MCF 10A (cell line): Measurements from ENCODE around the gene KLHDC4. TPM values are rescaled to one million over a fixed set of nuclear protein-coding genes. Genes with fewer than 3 reads are reported as not detected.

Experiments used
- BruUV-seq: library from RNA; stranded (reverse); fragments of 400-500 nt; replicated peaks from 2 replicates; lab custom pipeline; 2021; lab: Mats Ljungman, UMichigan
- CTCF ChIA-PET: fragments of 300-600 bp; sonication (Branson Sonifier 250); formaldehyde crosslinking; extraction: SDS; loops from one replicate; lab custom pipeline; 2021; ENCODE audit warnings: antibody characterized with exemption, inconsistent platforms; lab: Yijun Ruan, JAX
- POLR2A ChIA-PET: fragments of 300-600, 350-650 bp; sonication (Branson Sonifier 250); formaldehyde crosslinking; extraction: SDS; loops from one replicate; lab custom pipeline; 2020; ENCODE audit warnings: antibody characterized with exemption, inconsistent platforms; lab: Yijun Ruan, JAX
- DNase-seq: peaks from one replicate; pipeline ENCODE4 v3.0.0-alpha.2; 2018; ENCODE audit not compliant: unreplicated experiment
- H3K27ac Mint-ChIP-seq: one replicate; pipeline ENCODE4 v1.8.0; 2022; ENCODE audit warnings: mild to moderate bottlenecking, low read depth, mixed read lengths; ENCODE audit not compliant: unreplicated experiment
- H3K27me3 Mint-ChIP-seq: one replicate; pipeline ENCODE4 v1.8.0; 2022; ENCODE audit warnings: mixed read lengths; ENCODE audit not compliant: insufficient read depth, unreplicated experiment
- H3K36me3 Mint-ChIP-seq: one replicate; pipeline ENCODE4 v1.8.0; 2022; ENCODE audit warnings: mild to moderate bottlenecking, moderate library complexity, mixed read lengths; ENCODE audit not compliant: insufficient read depth, unreplicated experiment
- H3K4me1 Mint-ChIP-seq: one replicate; pipeline ENCODE4 v1.8.0; 2022; ENCODE audit warnings: mixed read lengths; ENCODE audit not compliant: insufficient read depth, unreplicated experiment
- H3K4me3 Mint-ChIP-seq: one replicate; pipeline ENCODE4 v1.8.0; 2022; ENCODE audit warnings: mild to moderate bottlenecking, moderate library complexity, mixed read lengths; ENCODE audit not compliant: unreplicated experiment
- H3K9me3 Mint-ChIP-seq: one replicate; pipeline ENCODE4 v1.8.0; 2022; ENCODE audit warnings: mixed read lengths; ENCODE audit not compliant: unreplicated experiment
- intact Hi-C: fragments of 100-400 bp; cut with micrococcal nuclease; formaldehyde crosslinking; loops from 2 replicates; pipeline ENCODE4 v1.14.1; 2022
- total RNA-seq: library from RNA; stranded (reverse); gene quantifications from 2 replicates; pipeline ENCODE4 v1.2.3, GENCODE V29; 2022
- TF ChIP-seq, protein P1 (sequence below): fragments of 200-600 bp; IDR thresholded peaks from one replicate; pipeline ENCODE4 v1.8.0; 2022; ENCODE audit warnings: antibody characterized with exemption, mild to moderate bottlenecking; ENCODE audit not compliant: unreplicated experiment

Gene KLHDC4
- total RNA-seq, 1 experiment from 2014 or later = 106 TPM

DNA sequence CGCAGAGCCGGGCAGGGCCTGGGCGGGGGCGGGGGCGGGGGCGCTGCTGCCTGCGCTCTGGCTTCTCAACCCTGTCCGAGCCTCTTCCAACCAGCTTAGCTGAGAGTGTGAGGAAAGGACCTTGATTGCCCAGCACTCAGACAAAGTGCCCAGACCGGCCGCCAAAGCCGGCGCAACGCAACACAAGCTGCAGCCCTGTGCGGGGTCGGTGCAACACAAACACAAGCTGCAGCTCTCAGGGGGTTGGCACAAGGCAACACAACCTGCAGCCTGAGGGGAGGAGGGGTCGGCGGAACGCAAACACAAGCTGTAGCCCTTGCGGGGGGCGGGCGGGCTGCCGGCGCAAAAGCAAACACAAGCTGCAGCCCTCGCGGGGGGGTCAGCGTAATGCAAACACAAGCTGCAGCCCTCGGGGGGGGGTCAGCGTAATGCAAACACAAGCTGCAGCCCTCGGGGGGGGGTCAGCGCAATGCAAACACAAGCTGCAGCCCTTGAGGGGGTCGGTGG lies 60.0 kb downstream of the KLHDC4 start:
- no peaks in the 10 kb centered on the region for H3K9me3 Mint-ChIP-seq
- BruUV-seq = no TSS peak
- ChIA-PET POLR2A (no interaction called here), CTCF (interaction anchor here (1.1 to 2.0 kb wide), 2 partner anchors 9 to 63 kb away, joined by 3 to 9 read pairs; no protein-coding TSS in a partner anchor)
- H3K27me3 Mint-ChIP-seq = no peaks in the 10 kb centered on the region
- no peak overlapping the region for H3K4me3 Mint-ChIP-seq
- TF ChIP-seq, protein P1, sequence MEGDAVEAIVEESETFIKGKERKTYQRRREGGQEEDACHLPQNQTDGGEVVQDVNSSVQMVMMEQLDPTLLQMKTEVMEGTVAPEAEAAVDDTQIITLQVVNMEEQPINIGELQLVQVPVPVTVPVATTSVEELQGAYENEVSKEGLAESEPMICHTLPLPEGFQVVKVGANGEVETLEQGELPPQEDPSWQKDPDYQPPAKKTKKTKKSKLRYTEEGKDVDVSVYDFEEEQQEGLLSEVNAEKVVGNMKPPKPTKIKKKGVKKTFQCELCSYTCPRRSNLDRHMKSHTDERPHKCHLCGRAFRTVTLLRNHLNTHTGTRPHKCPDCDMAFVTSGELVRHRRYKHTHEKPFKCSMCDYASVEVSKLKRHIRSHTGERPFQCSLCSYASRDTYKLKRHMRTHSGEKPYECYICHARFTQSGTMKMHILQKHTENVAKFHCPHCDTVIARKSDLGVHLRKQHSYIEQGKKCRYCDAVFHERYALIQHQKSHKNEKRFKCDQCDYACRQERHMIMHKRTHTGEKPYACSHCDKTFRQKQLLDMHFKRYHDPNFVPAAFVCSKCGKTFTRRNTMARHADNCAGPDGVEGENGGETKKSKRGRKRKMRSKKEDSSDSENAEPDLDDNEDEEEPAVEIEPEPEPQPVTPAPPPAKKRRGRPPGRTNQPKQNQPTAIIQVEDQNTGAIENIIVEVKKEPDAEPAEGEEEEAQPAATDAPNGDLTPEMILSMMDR = no peak
- peaks cover 40% of the 10 kb centered on the region for H3K36me3 Mint-ChIP-seq
- no peak overlapping the region for H3K27ac Mint-ChIP-seq
- intact Hi-C loops = no loop called here
- no peaks in the 10 kb centered on the region for H3K4me1 Mint-ChIP-seq
- DNase-seq = no peak

DNA sequence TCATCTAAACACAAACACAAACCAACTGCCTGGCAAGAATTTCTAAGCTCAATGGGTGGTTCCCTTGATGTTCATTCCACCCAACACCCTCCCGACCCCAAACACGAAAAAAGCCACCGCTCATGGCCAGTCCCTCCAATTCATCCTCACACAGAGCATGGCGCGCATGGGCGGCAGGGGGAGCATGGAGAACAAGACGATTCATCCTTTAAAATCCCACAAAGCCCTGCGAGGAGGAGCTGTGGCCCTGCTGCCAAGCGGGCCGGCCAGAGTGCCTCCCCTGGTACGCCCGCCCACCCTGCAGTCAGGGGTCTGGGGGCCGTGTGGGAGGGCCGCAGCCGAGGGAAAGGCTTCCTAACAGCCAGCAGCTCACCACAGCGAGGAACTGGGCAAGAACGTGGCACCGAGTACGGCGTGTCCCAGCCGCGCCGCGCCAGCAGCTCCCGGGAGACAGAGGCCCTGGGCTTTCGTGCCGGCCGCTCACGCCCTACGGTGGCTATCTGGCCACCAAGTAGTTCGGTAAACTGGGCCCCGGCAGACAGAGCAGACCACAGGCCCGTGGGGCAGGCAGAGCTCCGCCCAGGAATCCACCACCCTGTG lies 60.9 kb downstream of the KLHDC4 start:
- H3K36me3 Mint-ChIP-seq = peaks cover 40% of the 10 kb centered on the region
- CTCF ChIA-PET = interaction anchor here (2.0 kb wide), 1 partner anchor 64 kb away, joined by 9 read pairs; no protein-coding TSS in a partner anchor

DNA sequence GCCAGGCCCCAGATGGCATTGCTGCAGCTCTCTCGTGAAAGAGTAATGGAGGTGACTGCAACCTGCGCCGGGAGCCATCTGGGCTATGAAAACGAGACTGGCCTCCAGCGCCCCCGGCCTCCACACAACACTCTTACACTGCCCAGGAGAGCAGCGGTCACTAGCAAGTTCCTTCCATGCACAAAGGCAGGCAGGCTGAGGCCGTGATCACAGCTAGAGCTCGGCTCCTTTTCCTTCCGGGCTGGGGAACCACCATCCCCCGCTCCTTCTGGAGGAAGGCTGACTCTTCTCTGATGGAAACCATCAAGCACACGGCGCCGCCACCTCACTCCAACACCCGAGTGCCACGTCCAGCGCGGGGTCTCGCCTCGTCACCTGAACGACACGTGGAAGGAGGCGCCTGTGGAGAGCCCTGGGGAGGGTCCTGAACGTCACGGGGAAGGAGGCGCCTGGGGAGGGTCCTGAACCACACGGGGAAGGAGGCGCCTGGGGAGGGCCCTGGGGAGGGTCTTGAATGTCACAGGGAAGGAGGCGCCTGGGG lies 61.9 kb downstream of the KLHDC4 start:
- intact Hi-C loops = no loop called here
- TF ChIP-seq, protein P1 = no peak
- CTCF ChIA-PET = no interaction called here

More for the DNA sequence above, 60.9 kb downstream of the KLHDC4 start:
- intact Hi-C loops = no loop called here
- H3K4me1 Mint-ChIP-seq = no peaks in the 10 kb centered on the region
- H3K27me3 Mint-ChIP-seq = no peaks in the 10 kb centered on the region
- no peak overlapping the region for H3K27ac Mint-ChIP-seq
- POLR2A ChIA-PET = no interaction called here
- no peaks in the 10 kb centered on the region for H3K9me3 Mint-ChIP-seq
- TF ChIP-seq, protein P1 = no peak
- DNase-seq = no peak
- no peak overlapping the region for H3K4me3 Mint-ChIP-seq
- BruUV-seq = no TSS peak

DNA sequence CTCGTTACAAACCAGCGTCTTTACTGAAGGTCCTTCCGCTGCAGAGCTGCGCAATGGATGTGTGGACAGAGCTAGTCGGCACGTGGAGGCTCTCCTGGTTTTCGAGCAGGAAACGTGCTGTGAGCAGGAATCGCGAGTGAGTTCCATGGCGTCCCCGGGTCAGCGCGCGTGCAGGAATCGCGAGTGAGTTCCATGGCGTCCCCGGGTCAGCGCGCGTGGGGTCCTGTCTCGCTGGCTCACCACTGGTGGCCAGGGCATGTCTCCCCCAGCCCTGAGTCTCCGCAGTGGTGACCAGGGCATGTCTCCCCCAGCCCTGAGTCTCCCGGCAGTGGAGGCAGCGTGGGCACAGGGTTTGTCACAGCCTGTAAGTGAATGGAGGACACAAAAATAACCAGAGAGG lies 62.7 kb downstream of the KLHDC4 start:
- ChIA-PET POLR2A (no interaction called here), CTCF (interaction anchor here (0.6 kb wide), 1 partner anchor 10 kb away, joined by 3 read pairs; no protein-coding TSS in a partner anchor)
- DNase-seq = no peak
- Mint-ChIP-seq H3K4me3 (no peak overlapping the region), H3K27ac (no peak overlapping the region), H3K36me3 (peaks cover 44% of the 10 kb centered on the region), H3K4me1 (no peaks in the 10 kb centered on the region), H3K9me3 (no peaks in the 10 kb centered on the region), H3K27me3 (no peaks in the 10 kb centered on the region)
- intact Hi-C loops = no loop called here
- TF ChIP-seq, protein P1 = no peak
- no TSS peak for BruUV-seq

More for the DNA sequence above, 61.9 kb downstream of the KLHDC4 start:
- Mint-ChIP-seq H3K9me3 (no peaks in the 10 kb centered on the region), H3K27ac (no peak overlapping the region), H3K4me1 (no peaks in the 10 kb centered on the region), H3K36me3 (peaks cover 44% of the 10 kb centered on the region), H3K4me3 (no peak overlapping the region), H3K27me3 (no peaks in the 10 kb centered on the region)
- POLR2A ChIA-PET = no interaction called here
- no peak for DNase-seq
- BruUV-seq = no TSS peak
